Stimulated activated effector memory CD8-positive, alpha-beta T cell treated with anti-CD3 and anti-CD28 coated beads, Interleukin-12 subunit alpha, Interleukin-12 subunit beta, amount 100 ng/mL, for 72 hours (primary cell): Measurements from ENCODE around the gene TOR3A.
"Not testable (repeated sequence)": the region's sequence is repeated elsewhere in the genome, so short reads cannot be mapped to it uniquely, and the experiment has no call there.

ENCODE experiments used
- ATAC-seq: fragments of 150-1000 bp; cut with Tn5 transposase; 2 replicates; pipeline ENCODE4 v1.10.0; 2021
- DNase-seq, 2 donors: peaks; one replicate each; pipeline ENCODE4 v3.0.0; 2021 to 2022; ENCODE audit warnings: low spot score in 2 of 2
- H3K27ac Mint-ChIP-seq: one replicate; pipeline ENCODE4 v1.8.0; 2022; ENCODE audit warnings: mild to moderate bottlenecking, mixed read lengths
- H3K36me3 Mint-ChIP-seq: one replicate; pipeline ENCODE4 v1.8.0; 2022; ENCODE audit warnings: mild to moderate bottlenecking, mixed read lengths
- H3K4me1 Mint-ChIP-seq: one replicate; pipeline ENCODE4 v1.8.0; 2022; ENCODE audit warnings: mixed read lengths
- H3K4me3 Mint-ChIP-seq: one replicate; pipeline ENCODE4 v1.8.0; 2022; ENCODE audit warnings: mild to moderate bottlenecking, mixed read lengths
- H3K9me3 Mint-ChIP-seq: one replicate; pipeline ENCODE4 v1.8.0; 2022; ENCODE audit warnings: mixed read lengths

Gene TOR3A

DNA sequence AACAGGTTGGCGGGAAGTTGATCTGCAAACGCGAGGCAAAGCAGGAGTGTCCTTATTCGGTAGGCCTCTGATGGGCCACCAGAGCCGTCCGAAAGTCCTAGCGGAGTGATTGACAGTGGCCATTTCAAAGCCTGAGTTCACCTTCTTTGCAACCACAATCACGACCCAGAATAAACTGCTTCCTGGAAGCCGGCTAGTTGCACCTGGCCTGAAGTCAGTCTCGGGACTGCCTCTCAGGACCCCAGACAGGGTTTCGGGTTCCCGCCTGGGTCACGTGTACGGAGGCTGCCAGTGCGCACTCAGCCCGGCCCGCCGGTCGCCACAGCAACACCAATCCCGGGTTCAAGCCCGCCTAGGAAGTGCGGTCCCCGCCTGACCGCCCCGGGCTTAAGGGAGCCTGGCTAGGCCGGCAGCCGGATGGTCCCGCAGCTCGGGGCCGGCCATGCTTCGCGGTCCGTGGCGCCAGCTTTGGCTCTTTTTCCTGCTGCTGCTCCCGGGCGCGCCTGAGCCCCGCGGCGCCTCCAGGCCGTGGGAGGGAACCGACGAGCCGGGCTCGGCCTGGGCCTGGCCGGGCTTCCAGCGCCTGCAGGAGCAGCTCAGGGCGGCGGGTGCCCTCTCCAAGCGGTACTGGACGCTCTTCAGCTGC is at the start of gene TOR3A:
Gene TOR3A (plus strand): TSS at position 384 of the 646 bp plus-strand sequence. CDS start 59 bp downstream, at position 443.
- peak within 1 kb of the TSS; percentile 90 for H3K4me3 Mint-ChIP-seq
- peak; percentile 85 for ATAC-seq
- peaks cover 16% of the 10 kb centered on the region for H3K4me1 Mint-ChIP-seq
- H3K27ac Mint-ChIP-seq = peak within 1 kb of the TSS; percentile 93
- peaks cover 40% of the 10 kb centered on the region for H3K36me3 Mint-ChIP-seq
- DNase-seq = peak; percentile 64 to 92
- no peaks in the 10 kb centered on the region for H3K9me3 Mint-ChIP-seq

DNA sequence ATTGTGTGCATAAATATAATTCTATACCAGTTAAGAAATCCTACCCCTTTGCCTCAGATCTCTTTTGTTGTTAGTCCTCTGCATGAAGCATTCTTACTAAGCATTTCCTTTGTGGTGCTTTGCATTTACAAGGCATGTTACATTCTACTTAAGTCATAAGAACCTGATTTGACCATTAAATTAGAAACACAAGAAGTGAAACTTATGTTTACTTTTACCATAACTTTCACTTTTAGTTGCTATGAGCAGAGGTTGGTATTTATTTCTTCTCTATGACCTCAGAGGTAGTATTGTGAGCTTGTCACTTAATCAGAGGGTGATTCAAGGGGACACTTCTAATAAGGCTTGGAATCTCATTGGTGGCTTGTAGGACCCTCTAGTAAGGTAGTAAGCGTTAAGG is 47.1 kb upstream of the TOR3A start:
- Mint-ChIP-seq H3K9me3 (no peaks in the 10 kb centered on the region), H3K4me3 (peak overlapping the region; percentile 26), H3K27ac (peak overlapping the region; percentile 62), H3K36me3 (no peaks in the 10 kb centered on the region), H3K4me1 (peaks cover 65% of the 10 kb centered on the region)
- peak; percentile 88 for ATAC-seq
- DNase-seq = no peak

DNA sequence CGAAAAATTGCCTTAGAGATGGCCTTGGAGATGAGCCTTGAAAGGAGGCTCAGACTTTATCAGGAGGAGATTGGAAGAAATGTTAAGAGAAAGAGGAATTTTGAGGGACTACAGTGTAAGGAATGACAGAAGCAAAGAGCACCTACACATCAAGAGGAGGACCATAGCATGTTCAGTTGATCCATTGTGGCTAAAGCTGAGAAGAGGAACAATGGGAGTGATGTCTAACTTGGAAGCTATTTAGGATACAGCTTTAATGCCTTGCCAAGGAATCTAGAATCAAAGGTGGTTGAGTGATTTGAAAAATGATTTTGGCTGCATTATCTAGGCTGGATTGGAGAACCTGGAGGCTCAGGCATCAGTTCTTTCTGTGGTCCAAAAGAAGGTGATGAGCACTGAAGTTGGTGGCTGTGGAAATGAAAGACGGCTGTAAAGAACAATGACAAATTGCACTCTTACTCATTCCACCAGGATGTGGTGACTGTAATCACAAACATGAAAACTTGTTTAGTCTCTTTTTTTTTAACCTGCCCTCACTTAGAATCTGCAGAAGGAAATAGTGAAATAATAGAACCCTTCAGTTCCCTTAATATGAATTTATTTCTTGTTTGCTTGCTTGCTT is 44.9 kb upstream of the TOR3A start:
- Mint-ChIP-seq H3K4me1 (peaks cover 43% of the 10 kb centered on the region), H3K9me3 (no peaks in the 10 kb centered on the region), H3K4me3 (no peak overlapping the region), H3K27ac (no peak overlapping the region), H3K36me3 (no peaks in the 10 kb centered on the region)
- ATAC-seq (peak; percentile 90), DNase-seq (no peak)

DNA sequence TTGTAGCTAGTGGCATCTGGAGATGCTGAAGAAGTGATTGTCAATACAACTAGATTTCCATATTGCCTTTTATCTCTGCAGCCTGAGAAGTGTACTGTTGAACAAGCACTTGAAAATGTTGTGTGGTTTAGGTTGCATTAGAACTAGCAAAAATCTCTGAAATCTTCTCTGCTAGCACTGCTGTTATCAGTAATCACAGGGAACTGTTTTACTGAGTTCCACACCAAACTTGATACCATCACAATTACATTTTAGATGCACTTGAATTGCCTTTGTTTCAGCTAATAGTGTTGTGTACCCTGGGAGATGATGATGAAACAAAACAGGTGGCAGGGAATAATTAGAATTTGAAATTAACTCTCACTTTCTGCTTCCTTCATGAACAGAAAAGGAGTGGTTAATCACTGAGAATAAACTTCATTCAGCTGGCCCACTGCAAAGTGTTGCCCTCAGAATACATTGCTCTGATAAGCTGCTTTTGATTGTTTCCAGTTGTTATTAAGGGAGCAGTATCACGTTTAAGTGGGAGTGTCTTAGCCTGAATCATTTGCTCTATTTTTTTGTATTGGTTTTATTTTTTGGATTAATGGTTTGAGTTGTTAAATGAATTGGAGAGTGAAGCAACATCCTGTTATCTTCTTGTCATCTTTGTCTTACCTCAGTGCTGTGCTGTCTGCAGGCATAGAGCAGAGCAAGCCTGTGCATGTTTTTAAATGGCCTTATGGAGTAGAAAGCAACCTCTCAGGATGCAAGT is 43.2 kb upstream of the TOR3A start:
- no peaks in the 10 kb centered on the region for H3K9me3 Mint-ChIP-seq
- no peak for DNase-seq
- H3K36me3 Mint-ChIP-seq = no peaks in the 10 kb centered on the region
- no peak overlapping the region for H3K4me3 Mint-ChIP-seq
- H3K27ac Mint-ChIP-seq = no peak overlapping the region
- no peak for ATAC-seq
- peaks cover 42% of the 10 kb centered on the region for H3K4me1 Mint-ChIP-seq

GRCh38 chr1:179039502-179040174 is 42.2 kb upstream of the TOR3A start:
- ATAC-seq, DNase-seq, H3K36me3 Mint-ChIP-seq, H3K9me3 Mint-ChIP-seq, H3K4me3 Mint-ChIP-seq, H3K27ac Mint-ChIP-seq: not testable (repeated sequence)
- H3K4me1 Mint-ChIP-seq = peaks cover 33% of the 10 kb centered on the region

- not testable (repeated sequence) for ATAC-seq, H3K27ac Mint-ChIP-seq, H3K4me3 Mint-ChIP-seq, H3K36me3 Mint-ChIP-seq, DNase-seq, H3K9me3 Mint-ChIP-seq
- peaks cover 28% of the 10 kb centered on the region for H3K4me1 Mint-ChIP-seq
Measured at GRCh38 chr1:179040175-179040551, 41.7 kb upstream of the TOR3A start.

DNA sequence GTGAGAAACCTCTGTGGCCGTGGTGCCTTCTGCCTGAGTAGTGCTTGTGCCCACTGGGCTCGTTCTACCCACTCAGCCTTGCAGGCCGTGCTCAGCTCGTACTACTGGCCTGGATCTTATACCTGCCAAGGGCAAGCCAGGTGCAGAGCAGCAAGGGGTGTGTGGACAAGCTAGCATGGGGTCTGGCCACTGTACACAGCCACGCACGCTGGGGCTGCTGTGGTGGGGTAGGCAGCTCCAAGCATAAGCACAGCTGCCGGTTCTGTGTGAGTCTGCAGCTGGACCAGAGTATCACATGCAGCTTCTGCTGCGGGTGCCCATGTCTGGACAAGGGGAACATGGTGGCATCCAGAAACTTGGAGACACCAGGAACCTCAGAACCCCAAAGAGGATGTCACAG is 39.8 kb upstream of the TOR3A start:
- Mint-ChIP-seq H3K27ac (no peak overlapping the region), H3K4me3 (no peak overlapping the region), H3K4me1 (peaks cover 12% of the 10 kb centered on the region), H3K36me3 (no peaks in the 10 kb centered on the region), H3K9me3 (no peaks in the 10 kb centered on the region)
- DNase-seq (no peak), ATAC-seq (no peak)

GRCh38 chr1:179042700-179043099 is 39.2 kb upstream of the TOR3A start:
- H3K4me1 Mint-ChIP-seq = peaks cover 17% of the 10 kb centered on the region
- no peak overlapping the region for H3K27ac Mint-ChIP-seq
- H3K9me3 Mint-ChIP-seq = no peaks in the 10 kb centered on the region
- H3K36me3 Mint-ChIP-seq = no peaks in the 10 kb centered on the region
- ATAC-seq (no peak), DNase-seq (no peak)
- H3K4me3 Mint-ChIP-seq = no peak overlapping the region

DNA sequence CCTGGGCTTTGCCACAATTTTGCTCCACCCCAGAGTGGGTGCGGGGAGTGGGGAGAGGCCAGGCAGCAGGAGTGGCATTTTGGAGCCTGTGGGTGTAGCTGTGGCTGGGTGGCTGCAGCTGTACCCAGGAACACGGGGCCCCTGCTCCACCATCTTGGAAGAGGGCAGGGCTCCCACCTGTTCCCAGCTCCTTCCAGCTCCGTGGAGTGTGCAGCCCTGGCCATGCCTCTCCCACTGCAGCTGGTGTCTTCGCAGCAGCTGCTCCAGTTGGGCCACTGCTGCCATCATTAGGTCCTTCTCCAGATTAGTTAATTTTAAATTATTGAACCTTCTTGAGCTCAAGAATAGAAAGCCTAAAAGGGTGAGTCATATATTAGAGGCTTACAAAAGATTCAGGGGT is 38.6 kb upstream of the TOR3A start:
- no peaks in the 10 kb centered on the region for H3K36me3 Mint-ChIP-seq
- H3K4me1 Mint-ChIP-seq = peaks cover 20% of the 10 kb centered on the region
- ATAC-seq (no peak), DNase-seq (no peak)
- H3K27ac Mint-ChIP-seq = no peak overlapping the region
- H3K4me3 Mint-ChIP-seq = no peak overlapping the region
- no peaks in the 10 kb centered on the region for H3K9me3 Mint-ChIP-seq

DNA sequence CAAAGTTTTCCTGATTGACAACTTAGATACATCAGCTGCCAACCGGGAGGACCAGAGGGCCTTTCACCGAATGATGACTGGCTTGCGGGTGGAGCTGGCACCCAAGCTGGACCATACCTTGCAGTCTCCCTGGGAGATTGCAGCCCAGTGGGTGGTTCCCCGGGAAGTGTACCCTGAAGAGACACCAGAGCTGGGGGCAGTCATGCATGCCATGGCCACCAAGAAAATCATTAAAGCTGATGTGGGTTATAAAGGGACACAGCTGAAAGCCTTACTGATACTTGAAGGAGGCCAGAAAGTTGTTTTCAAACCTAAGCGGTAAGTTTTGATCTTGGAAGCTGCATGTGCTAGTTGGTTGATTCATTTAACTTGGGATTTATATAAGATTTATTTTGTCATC is 38.0 kb upstream of the TOR3A start:
- Mint-ChIP-seq H3K4me3 (no peak overlapping the region), H3K36me3 (no peaks in the 10 kb centered on the region), H3K9me3 (no peaks in the 10 kb centered on the region), H3K27ac (no peak overlapping the region), H3K4me1 (peaks cover 16% of the 10 kb centered on the region)
- DNase-seq = no peak
- ATAC-seq = no peak

DNA sequence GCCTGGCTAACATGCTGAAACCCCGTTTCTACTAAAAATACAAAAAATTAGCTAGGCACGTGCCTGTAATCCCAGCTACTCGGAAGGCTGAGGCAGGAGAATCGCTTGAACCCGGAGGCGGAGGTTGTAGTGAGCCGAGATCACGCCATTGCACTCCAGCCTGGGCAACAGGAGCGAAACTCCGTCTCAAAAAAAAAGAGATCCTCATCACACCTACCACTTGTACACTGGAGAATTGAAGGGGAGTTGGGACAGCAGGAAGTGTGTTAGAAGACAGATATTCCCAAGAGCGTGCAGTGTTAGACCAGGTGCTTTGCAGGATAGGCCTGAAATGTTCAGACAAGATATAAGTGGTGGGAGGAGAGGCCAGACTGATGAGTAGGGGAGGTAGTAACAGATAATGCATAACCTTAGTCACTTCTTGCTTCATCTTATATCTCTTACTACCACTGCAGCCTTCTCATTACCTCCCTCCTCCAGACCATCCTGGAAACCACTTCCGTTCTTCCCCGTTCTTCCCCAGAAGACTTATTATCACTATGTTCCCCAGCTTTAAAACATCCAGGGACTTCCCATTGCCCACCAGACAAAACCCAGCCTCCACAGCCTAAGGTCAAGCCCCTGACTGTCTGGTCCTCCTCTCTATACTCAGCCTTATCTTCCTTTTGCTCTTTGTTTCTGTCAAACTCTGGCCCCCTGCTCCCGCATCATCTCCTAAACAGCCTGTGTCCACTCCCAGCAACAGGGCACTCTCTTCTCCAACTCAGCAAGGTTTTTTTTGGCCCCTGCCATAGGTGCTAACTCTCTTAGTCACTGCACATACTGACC is 34.8 kb upstream of the TOR3A start:
- H3K36me3 Mint-ChIP-seq = no peaks in the 10 kb centered on the region
- H3K4me1 Mint-ChIP-seq = peaks cover 13% of the 10 kb centered on the region
- H3K9me3 Mint-ChIP-seq = no peaks in the 10 kb centered on the region
- ATAC-seq (no peak), DNase-seq (no peak)
- H3K4me3 Mint-ChIP-seq = no peak overlapping the region
- no peak overlapping the region for H3K27ac Mint-ChIP-seq

GRCh38 chr1:179047636-179047997 is 34.3 kb upstream of the TOR3A start:
- Mint-ChIP-seq H3K4me1 (peaks cover 13% of the 10 kb centered on the region), H3K4me3 (no peak overlapping the region), H3K9me3 (no peaks in the 10 kb centered on the region), H3K36me3 (no peaks in the 10 kb centered on the region), H3K27ac (no peak overlapping the region)
- ATAC-seq = no peak
- DNase-seq = no peak

DNA sequence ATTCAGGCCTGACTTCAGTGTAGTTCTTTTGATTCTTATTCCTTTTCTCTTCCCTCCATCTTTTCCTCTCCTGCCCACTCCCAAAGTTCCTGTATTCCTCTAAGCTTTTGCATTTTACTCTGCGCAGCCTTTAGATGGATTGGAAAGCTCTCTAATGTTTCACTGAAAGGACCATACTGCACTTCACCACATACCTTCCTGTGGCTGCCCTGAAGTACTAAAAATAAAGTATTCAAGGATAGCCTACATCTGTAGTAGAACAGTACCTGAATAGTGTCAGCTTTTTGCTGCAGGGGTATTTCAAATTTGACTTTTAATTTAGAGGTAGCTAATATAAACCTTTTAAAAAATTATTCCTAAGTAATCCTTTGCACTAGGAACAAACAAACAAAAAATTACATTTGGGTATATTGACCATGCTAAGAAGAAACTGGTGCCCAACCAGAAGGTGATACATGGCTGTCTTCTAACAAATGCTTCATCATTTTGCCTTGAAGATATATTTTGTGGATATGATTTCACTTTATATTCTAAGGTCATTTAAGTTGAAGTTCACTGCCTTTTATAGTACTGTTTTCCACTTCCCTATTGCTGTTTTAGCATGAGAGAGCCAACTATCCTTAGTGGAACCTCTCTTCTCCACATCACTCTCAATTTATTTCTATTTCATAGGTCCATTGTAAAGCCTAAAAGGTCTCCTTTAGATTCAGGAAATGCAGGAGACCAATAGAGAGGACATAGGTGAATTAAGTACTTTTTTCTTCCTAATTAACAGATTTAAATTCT is 33.3 kb upstream of the TOR3A start:
- H3K9me3 Mint-ChIP-seq = no peaks in the 10 kb centered on the region
- peaks cover 13% of the 10 kb centered on the region for H3K4me1 Mint-ChIP-seq
- no peaks in the 10 kb centered on the region for H3K36me3 Mint-ChIP-seq
- DNase-seq (no peak), ATAC-seq (no peak)
- H3K4me3 Mint-ChIP-seq = no peak overlapping the region
- peak overlapping the region; percentile 38 for H3K27ac Mint-ChIP-seq

DNA sequence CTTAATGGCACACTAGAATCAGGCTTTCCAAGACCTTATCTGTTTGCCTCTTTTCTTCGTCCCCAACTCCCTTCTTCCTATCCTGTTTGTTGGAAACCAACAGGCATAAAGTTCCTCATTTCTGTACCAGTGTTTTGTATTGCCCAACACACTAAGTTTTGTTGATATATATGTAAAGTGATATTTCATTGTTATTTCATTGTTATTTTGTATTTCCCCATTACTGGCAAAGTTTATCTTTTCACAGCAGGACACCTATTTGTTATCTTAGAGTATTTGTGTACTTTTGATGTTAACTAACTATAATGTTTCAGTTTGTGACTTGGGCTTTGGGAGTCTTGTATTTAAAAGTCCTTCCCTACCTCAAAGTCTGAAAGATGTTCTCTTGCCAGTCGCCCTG is 29.1 kb upstream of the TOR3A start:
- no peak overlapping the region for H3K27ac Mint-ChIP-seq
- peaks cover 13% of the 10 kb centered on the region for H3K36me3 Mint-ChIP-seq
- ATAC-seq = no peak
- peaks cover 5% of the 10 kb centered on the region for H3K4me1 Mint-ChIP-seq
- no peak overlapping the region for H3K4me3 Mint-ChIP-seq
- no peak for DNase-seq
- H3K9me3 Mint-ChIP-seq = no peaks in the 10 kb centered on the region
